Mucosa of descending colon (tissue), 3 donors: ENCODE results near the gene TMEM25. TPM values are rescaled to one million over a fixed set of nuclear protein-coding genes. Genes with fewer than 3 reads are reported as not detected.

Experiments used
- ATAC-seq: fragments of 200-7000 bp; cut with Tn5 transposase; one replicate; pipeline ENCODE4 v1.9.1; 2020; ENCODE audit warnings: mild to moderate bottlenecking, moderate library complexity
- DNase-seq, 3 donors: peaks; one replicate each; pipeline ENCODE4 v3.0.0-alpha.2; 2020
- H3K36me3 ChIP-seq: fragments of 200-600 bp; one replicate; pipeline ENCODE4 v1.8.0; 2021; ENCODE audit warnings: low read depth, mild to moderate bottlenecking
- H3K4me1 ChIP-seq: fragments of 200-600 bp; one replicate; pipeline ENCODE4 v1.8.0; 2021; ENCODE audit warnings: low read depth, mild to moderate bottlenecking
- H3K4me3 ChIP-seq: fragments of 200-600 bp; one replicate; pipeline ENCODE4 v1.8.0; 2021; ENCODE audit warnings: mild to moderate bottlenecking
- H3K9me3 ChIP-seq: fragments of 200-600 bp; one replicate; pipeline ENCODE4 v1.8.0; 2021; ENCODE audit warnings: mild to moderate bottlenecking
- CTCF ChIP-seq: fragments of 200-600 bp; IDR thresholded peaks from one replicate; pipeline ENCODE4 v1.8.0; 2022; ENCODE audit warnings: antibody characterized with exemption, mild to moderate bottlenecking
- intact Hi-C, 2 donors: fragments of 100-400 bp; cut with DNase I in 1 of 2; cut with micrococcal nuclease in 1 of 2; formaldehyde crosslinking; loops; one replicate each; pipeline versions ENCODE4 v1.11.0 to v1.11.1; 2022; cut with DNase I, micrococcal nuclease
- total RNA-seq, 3 donors: library from RNA; stranded (reverse); fragmentation: NEBNext Ultra II Directional in 2 of 3; extraction: Animal tissue kit (Norgen Biotek cat#: 25700) in 2 of 3; gene quantifications; one replicate each; pipeline versions ENCODE4 v1.2.1 to v1.2.4, GENCODE V29; 2021 to 2023
- donor health status: DM: no; HTN: no; CAD: no; lungs with moderate emphysema.
- donor health status: DM: no; HTN: no; CAD: no.
- donor health status: DM: no; HTN: yes; CAD: no.

TMEM25 gene
- total RNA-seq, 3 donors from 2014 or later: 7.8 to 18.0 (median 8.5) TPM

- intact Hi-C loops: no loop called here
- no peak overlapping the region for H3K4me3 ChIP-seq
- ATAC-seq (no peak), DNase-seq (no peak)
- peaks cover 10% of the 10 kb centered on the region for H3K36me3 ChIP-seq
- no peaks in the 10 kb centered on the region for H3K9me3 ChIP-seq
- no peak for TF ChIP-seq CTCF
- H3K4me1 ChIP-seq: no peaks in the 10 kb centered on the region
Measured at GRCh38 chr11:118521892-118522311, 9.1 kb upstream of the TMEM25 start.

- peaks cover 10% of the 10 kb centered on the region for H3K36me3 ChIP-seq
- no peak overlapping the region for H3K4me3 ChIP-seq
- no peak for TF ChIP-seq CTCF
- ATAC-seq: peak; percentile 55
- H3K9me3 ChIP-seq: no peaks in the 10 kb centered on the region
- no peaks in the 10 kb centered on the region for H3K4me1 ChIP-seq
- no peak for DNase-seq
- intact Hi-C loops: no loop called here
Measured at GRCh38 chr11:118522571-118523072, 8.4 kb upstream of the TMEM25 start.

DNA sequence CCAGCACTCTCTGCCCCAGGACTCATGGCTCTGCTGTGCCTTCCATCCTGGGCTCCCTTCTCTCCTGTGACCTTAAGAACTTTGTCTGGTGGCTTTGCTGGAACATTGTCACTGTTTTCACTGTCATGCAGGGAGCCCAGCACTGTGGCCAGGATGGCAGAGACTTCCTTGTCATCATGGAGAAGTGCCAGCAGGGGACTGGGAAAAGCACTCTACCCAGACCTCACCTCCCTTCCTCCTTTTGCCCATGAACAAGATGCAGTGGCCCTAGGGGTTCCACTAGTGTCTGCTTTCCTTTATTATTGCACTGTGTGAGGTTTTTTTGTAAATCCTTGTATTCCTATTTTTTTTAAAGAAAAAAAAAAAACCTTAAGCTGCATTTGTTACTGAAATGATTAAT, 6.6 kb upstream of the TMEM25 start:
- Histone ChIP-seq H3K9me3 (no peaks in the 10 kb centered on the region), H3K4me3 (no peak overlapping the region), H3K4me1 (no peaks in the 10 kb centered on the region), H3K36me3 (peaks cover 10% of the 10 kb centered on the region)
- intact Hi-C loops: no loop called here
- no peak for ATAC-seq
- DNase-seq: no peak
- no peak for TF ChIP-seq CTCF

- ATAC-seq: no peak
- no peaks in the 10 kb centered on the region for H3K9me3 ChIP-seq
- peaks cover 10% of the 10 kb centered on the region for H3K36me3 ChIP-seq
- peaks cover 4% of the 10 kb centered on the region for H3K4me1 ChIP-seq
- TF ChIP-seq CTCF: no peak
- no peak overlapping the region for H3K4me3 ChIP-seq
- DNase-seq: no peak
- intact Hi-C loops: no loop called here
Measured at GRCh38 chr11:118524757-118525470, 6.1 kb upstream of the TMEM25 start.

GRCh38 chr11:118526688-118527087, 4.3 kb upstream of the TMEM25 start:
- no peaks in the 10 kb centered on the region for H3K36me3 ChIP-seq
- intact Hi-C loops: no loop called here
- peaks cover 8% of the 10 kb centered on the region for H3K4me1 ChIP-seq
- no peaks in the 10 kb centered on the region for H3K9me3 ChIP-seq
- no peak for DNase-seq
- ATAC-seq: no peak
- no peak overlapping the region for H3K4me3 ChIP-seq
- no peak for TF ChIP-seq CTCF
